B cell (primary cell): ENCODE results near the gene TNFAIP2. TPM values are rescaled to one million over a fixed set of nuclear protein-coding genes. Genes with fewer than 3 reads are reported as not detected.

Experiments
- ATAC-seq: fragments of 200-7000 bp; cut with Tn5 transposase; one replicate; pipeline ENCODE4 v1.10.0; 2021; ENCODE audit warnings: low read depth, mild to moderate bottlenecking, moderate number of reproducible peaks, moderate library complexity
- CTCF ChIA-PET: fragments of 350-600 bp; sonication (Branson Sonifier 250); formaldehyde crosslinking; loops from one replicate; lab custom pipeline; 2021; ENCODE audit warnings: antibody characterized with exemption, inconsistent platforms; lab: Charles Lee
- POLR2A ChIA-PET: fragments of 350-600 bp; sonication (Branson Sonifier 250); formaldehyde crosslinking; loops from one replicate; lab custom pipeline; 2021; ENCODE audit warnings: antibody characterized with exemption; lab: Charles Lee
- DNase-seq: peaks from one replicate; pipeline ENCODE4 v3.0.0; 2013
- H2AFZ ChIP-seq: 2 replicates; pipeline ENCODE4 v1.6.1; 2012; ENCODE audit warnings: mild to moderate bottlenecking, low read depth, low read length; ENCODE audit not compliant: insufficient read depth, poor library complexity, severe bottlenecking
- H3K27ac ChIP-seq, 2 donors: 1 replicate in 1 of 2; 2 replicates in 1 of 2; pipeline ENCODE4 v1.5.1; 2012 to 2013; ENCODE audit warnings: low read length in 2 of 2, mild to moderate bottlenecking in 2 of 2, moderate library complexity in 1 of 2
- H3K27me3 ChIP-seq, 4 experiments: fragments of 200-600 bp in 1 of 4; sonication (generic) in 1 of 4; replicated peaks in 1 of 4; 1 replicate in 2 of 4; 2 replicates in 2 of 4; pipeline versions ENCODE4 v1.6.1 to v1.7.0; 2013 to 2016; ENCODE audit warnings: low read length in 3 of 4, mild to moderate bottlenecking in 2 of 4, mixed read lengths in 1 of 4, moderate library complexity in 1 of 4; ENCODE audit not compliant: insufficient read depth in 4 of 4, control insufficient read depth in 3 of 4; ENCODE audit errors: control extremely low read depth in 1 of 4
- H3K36me3 ChIP-seq, 2 experiments: replicated peaks in 1 of 2; 1 replicate in 1 of 2; 2 replicates in 1 of 2; pipeline versions ENCODE4 v1.6.1 to v1.7.1; 2013; ENCODE audit warnings: low read length in 1 of 2; ENCODE audit not compliant: insufficient read depth in 2 of 2, control insufficient read depth in 1 of 2; ENCODE audit errors: control extremely low read depth in 1 of 2, extremely low read depth in 1 of 2
- H3K4me1 ChIP-seq, 2 donors: fragments of 200-600 bp in 1 of 2; sonication (generic) in 1 of 2; 1 replicate in 1 of 2; 2 replicates in 1 of 2; pipeline versions ENCODE4 v1.5.1 to v1.6.1; 2013 to 2017; ENCODE audit warnings: low read length in 2 of 2; ENCODE audit not compliant: control insufficient read depth in 2 of 2, insufficient read depth in 2 of 2
- H3K4me2 ChIP-seq: replicated peaks from 2 replicates; pipeline ENCODE3; 2012; ENCODE audit warnings: mild to moderate bottlenecking, low read depth, low read length; ENCODE audit not compliant: poor library complexity, severe bottlenecking
- H3K4me3 ChIP-seq, 5 experiments: fragments of 200-600 bp in 1 of 5; sonication (generic) in 1 of 5; 1 replicate in 3 of 5; 2 replicates in 2 of 5; pipeline versions ENCODE4 v1.5.1 to v1.7.0; 2011 to 2016; ENCODE audit warnings: low read length in 4 of 5, mild to moderate bottlenecking in 4 of 5, low read depth in 2 of 5, control low read depth in 1 of 5, moderate library complexity in 1 of 5; ENCODE audit not compliant: insufficient read depth in 1 of 5; ENCODE audit errors: control extremely low read depth in 1 of 5, extremely low read depth in 1 of 5
- H3K79me2 ChIP-seq: fragments of 200-600 bp; sonication (generic); one replicate; pipeline ENCODE4 v1.6.0; 2016; ENCODE audit warnings: low read length; ENCODE audit not compliant: control insufficient read depth, insufficient read depth
- H3K9ac ChIP-seq: fragments of 200-600 bp; sonication (generic); 2 replicates; pipeline ENCODE4 v1.6.1; 2017; ENCODE audit warnings: mild to moderate bottlenecking, low read length, moderate library complexity
- H3K9me3 ChIP-seq, 3 donors: one replicate each; pipeline versions ENCODE4 v1.6.1 to v1.7.1; 2013; ENCODE audit warnings: low read length in 2 of 3; ENCODE audit not compliant: control insufficient read depth in 2 of 3, insufficient read depth in 1 of 3; ENCODE audit errors: control extremely low read depth in 1 of 3
- H4K20me1 ChIP-seq: 2 replicates; pipeline ENCODE4 v1.6.0; 2012; ENCODE audit warnings: mild to moderate bottlenecking, low read length; ENCODE audit not compliant: insufficient read depth, control insufficient read depth, poor library complexity, severe bottlenecking
- H3K27ac Mint-ChIP-seq: one replicate; pipeline ENCODE4 v1.8.0; 2021; ENCODE audit warnings: mixed read lengths
- H3K27me3 Mint-ChIP-seq: one replicate; pipeline ENCODE4 v1.8.0; 2021; ENCODE audit warnings: mixed read lengths
- H3K4me1 Mint-ChIP-seq: one replicate; pipeline ENCODE4 v1.8.0; 2021; ENCODE audit warnings: mixed read lengths
- H3K4me3 Mint-ChIP-seq: one replicate; pipeline ENCODE4 v1.8.0; 2021; ENCODE audit warnings: mixed read lengths
- H3K9me3 Mint-ChIP-seq: one replicate; pipeline ENCODE4 v1.8.0; 2022; ENCODE audit warnings: mixed read lengths; ENCODE audit not compliant: insufficient read depth
- EZH2 ChIP-seq: IDR thresholded peaks from 2 replicates; pipeline ENCODE4 v1.6.1; 2012; ENCODE audit warnings: borderline replicate concordance, low read depth, mild to moderate bottlenecking, moderate library complexity, low read length; ENCODE audit not compliant: insufficient read depth, poor library complexity, severe bottlenecking
- WGBS: methylation state at CpG from one replicate; pipeline ENCODE4 v1.1.5; 2013; ENCODE audit warnings: missing lambda C conversion rate; ENCODE audit not compliant: insufficient coverage; 5-methylcytosine and 5-hydroxymethylcytosine counted together
- intact Hi-C: fragments of 100-400 bp; cut with micrococcal nuclease; formaldehyde crosslinking; loops from one replicate; pipeline ENCODE4 v1.10.0; 2022
- polyA plus RNA-seq: library from polyadenylated mRNA; depleted of rRNA; stranded (reverse); fragments of >200 nt; gene quantifications from 2 replicates; pipeline ENCODE4 v1.2.3, GENCODE V29; 2012
- total RNA-seq, 2 donors: library from RNA; stranded (reverse); fragments of 120-200 nt in 1 of 2; gene quantifications; 1 replicate in 1 of 2; 2 replicates in 1 of 2; pipeline versions ENCODE4 v1.2.3 to v1.2.4, GENCODE V29; 2013 to 2022
- TF ChIP-seq, protein P1 (sequence below): fragments of 200-600 bp; IDR thresholded peaks from one replicate; pipeline ENCODE4 v1.8.0; 2022; ENCODE audit warnings: antibody characterized with exemption, mild to moderate bottlenecking

Gene TNFAIP2
- total and polyA plus RNA-seq, 2 donors (not counting 1 experiment from before 2014, with no cell fraction given): 1.5 to 9.0 TPM

DNA sequence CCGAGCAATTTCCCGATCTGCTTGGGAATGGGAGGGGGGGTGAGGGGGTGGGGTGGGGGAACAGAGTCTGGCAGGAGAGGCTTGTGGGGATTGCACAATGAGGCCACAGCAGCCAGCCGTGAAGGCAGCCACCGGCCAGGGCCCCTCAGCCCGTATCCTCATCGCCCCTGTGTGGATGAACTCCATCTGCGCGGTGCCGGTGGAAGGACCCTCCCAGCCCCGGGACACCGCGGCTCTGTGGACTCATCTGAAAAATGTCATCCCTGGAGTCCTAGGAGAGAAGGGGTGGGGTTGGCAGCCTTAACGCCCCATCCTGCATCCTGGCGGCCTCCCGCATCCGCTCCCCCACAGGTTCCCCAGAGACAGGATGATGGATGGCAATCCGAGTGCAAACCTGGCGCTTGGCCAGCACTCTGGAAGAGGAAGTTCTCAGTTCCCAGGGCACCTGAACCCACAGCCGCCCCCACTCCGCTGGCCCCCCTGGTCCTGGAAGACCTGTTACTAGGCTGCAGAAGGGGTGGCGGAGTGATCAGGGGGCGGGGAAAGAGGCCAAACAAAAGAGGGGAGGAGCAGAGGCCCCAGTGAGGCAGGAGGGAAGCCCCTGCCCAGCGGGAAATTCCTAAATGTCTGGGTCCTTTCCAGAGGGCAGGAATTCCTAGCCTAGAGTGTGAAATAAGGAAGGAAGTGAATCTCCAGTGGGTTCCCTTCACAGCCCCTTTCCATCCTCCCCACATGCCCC is 1.2 kb upstream of the TNFAIP2 start:
- ATAC-seq (no peak), DNase-seq (peak; percentile 39)
- no peak overlapping the region for H3K9ac ChIP-seq
- H2AFZ ChIP-seq: no peak overlapping the region
- 6% methylated on average over 16 of the region's 23 CpGs for WGBS
- H3K9me3 ChIP-seq: peaks cover 0 to 18% (median 0%) of the 10 kb centered on the region in 3 donors
- Mint-ChIP-seq H3K9me3 (no peaks in the 10 kb centered on the region), H3K4me1 (peaks cover 15% of the 10 kb centered on the region), H3K27me3 (peaks cover 13% of the 10 kb centered on the region), H3K4me3 (peak overlapping the region; percentile 66), H3K27ac (no peak overlapping the region)
- no peaks in the 10 kb centered on the region for H4K20me1 ChIP-seq
- TF ChIP-seq, protein P1, sequence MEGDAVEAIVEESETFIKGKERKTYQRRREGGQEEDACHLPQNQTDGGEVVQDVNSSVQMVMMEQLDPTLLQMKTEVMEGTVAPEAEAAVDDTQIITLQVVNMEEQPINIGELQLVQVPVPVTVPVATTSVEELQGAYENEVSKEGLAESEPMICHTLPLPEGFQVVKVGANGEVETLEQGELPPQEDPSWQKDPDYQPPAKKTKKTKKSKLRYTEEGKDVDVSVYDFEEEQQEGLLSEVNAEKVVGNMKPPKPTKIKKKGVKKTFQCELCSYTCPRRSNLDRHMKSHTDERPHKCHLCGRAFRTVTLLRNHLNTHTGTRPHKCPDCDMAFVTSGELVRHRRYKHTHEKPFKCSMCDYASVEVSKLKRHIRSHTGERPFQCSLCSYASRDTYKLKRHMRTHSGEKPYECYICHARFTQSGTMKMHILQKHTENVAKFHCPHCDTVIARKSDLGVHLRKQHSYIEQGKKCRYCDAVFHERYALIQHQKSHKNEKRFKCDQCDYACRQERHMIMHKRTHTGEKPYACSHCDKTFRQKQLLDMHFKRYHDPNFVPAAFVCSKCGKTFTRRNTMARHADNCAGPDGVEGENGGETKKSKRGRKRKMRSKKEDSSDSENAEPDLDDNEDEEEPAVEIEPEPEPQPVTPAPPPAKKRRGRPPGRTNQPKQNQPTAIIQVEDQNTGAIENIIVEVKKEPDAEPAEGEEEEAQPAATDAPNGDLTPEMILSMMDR: no peak
- no peak for TF ChIP-seq EZH2
- H3K4me3 ChIP-seq: no peak overlapping the region
- H3K27me3 ChIP-seq: peaks cover 0 to 36% (median 17%) of the 10 kb centered on the region in 4 experiments
- intact Hi-C loops: no loop called here
- H3K4me1 ChIP-seq: peaks cover 23% of the 10 kb centered on the region in 2 donors
- CTCF ChIA-PET: interaction anchor here (1.9 kb wide), 1 partner anchor 17 kb away, joined by 6 read pairs; no protein-coding TSS in a partner anchor
- peak overlapping the region; percentile 85 for H3K4me2 ChIP-seq
- POLR2A ChIA-PET: no interaction called here
- no peaks in the 10 kb centered on the region for H3K79me2 ChIP-seq
- H3K36me3 ChIP-seq: no peaks in the 10 kb centered on the region
- H3K27ac ChIP-seq: no peak overlapping the region

DNA sequence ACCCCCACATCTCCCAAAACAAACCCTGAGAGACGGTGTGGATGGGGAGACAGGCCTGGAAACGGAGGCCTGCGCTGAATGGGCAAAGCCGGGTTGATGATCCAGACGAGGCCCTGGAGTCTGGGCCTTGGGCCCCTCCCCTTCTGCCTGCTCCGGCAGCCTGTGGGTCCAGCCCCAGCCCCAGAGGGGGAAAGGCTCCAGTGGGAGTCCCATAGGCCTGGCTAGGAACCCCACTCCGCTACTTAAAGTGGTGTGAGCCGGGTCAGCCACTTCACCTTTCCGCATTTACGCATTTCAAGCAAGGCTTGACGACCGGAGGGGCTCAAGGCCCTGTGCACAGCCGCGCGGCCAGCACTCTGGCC is 695 bp upstream of the TNFAIP2 start:
- DNase-seq (peak; percentile 40), ATAC-seq (no peak)
- no peak for TF ChIP-seq EZH2
- Histone ChIP-seq H3K9me3 (peaks cover 0 to 18% (median 0%) of the 10 kb centered on the region in 3 donors), H3K27me3 (peaks cover 0 to 36% (median 17%) of the 10 kb centered on the region in 4 experiments), H3K4me1 (peaks cover 23% of the 10 kb centered on the region in 2 donors), H3K9ac (peak overlapping the region; percentile 54), H2AFZ (peak overlapping the region; percentile 49), H3K27ac (no peak overlapping the region), H3K79me2 (no peaks in the 10 kb centered on the region), H3K4me2 (peak overlapping the region; percentile 85), H3K36me3 (no peaks in the 10 kb centered on the region), H4K20me1 (no peaks in the 10 kb centered on the region), H3K4me3 (peak overlapping the region in 3 of 5 experiments; percentile 44 to 48 (median 46))
- H3K4me3 Mint-ChIP-seq: peak overlapping the region; percentile 66
- H3K9me3 Mint-ChIP-seq: no peaks in the 10 kb centered on the region
- intact Hi-C loops: no loop called here
- WGBS: 12% methylated on average over 14 of the region's 15 CpGs
- ChIA-PET CTCF (interaction anchor here (1.9 kb wide), 1 partner anchor 18 kb away, joined by 6 read pairs; no protein-coding TSS in a partner anchor), POLR2A (no interaction called here)
- H3K27me3 Mint-ChIP-seq: peaks cover 13% of the 10 kb centered on the region
- H3K4me1 Mint-ChIP-seq: peaks cover 15% of the 10 kb centered on the region
- no peak overlapping the region for H3K27ac Mint-ChIP-seq
